ENCODE results near the gene NFIC. TPM values are rescaled to one million over a fixed set of nuclear protein-coding genes. Genes with fewer than 3 reads are reported as not detected.

NFIC gene
- total and polyA plus RNA-seq, 2 donors from 2014 or later = 20.3 to 173 TPM

DNA sequence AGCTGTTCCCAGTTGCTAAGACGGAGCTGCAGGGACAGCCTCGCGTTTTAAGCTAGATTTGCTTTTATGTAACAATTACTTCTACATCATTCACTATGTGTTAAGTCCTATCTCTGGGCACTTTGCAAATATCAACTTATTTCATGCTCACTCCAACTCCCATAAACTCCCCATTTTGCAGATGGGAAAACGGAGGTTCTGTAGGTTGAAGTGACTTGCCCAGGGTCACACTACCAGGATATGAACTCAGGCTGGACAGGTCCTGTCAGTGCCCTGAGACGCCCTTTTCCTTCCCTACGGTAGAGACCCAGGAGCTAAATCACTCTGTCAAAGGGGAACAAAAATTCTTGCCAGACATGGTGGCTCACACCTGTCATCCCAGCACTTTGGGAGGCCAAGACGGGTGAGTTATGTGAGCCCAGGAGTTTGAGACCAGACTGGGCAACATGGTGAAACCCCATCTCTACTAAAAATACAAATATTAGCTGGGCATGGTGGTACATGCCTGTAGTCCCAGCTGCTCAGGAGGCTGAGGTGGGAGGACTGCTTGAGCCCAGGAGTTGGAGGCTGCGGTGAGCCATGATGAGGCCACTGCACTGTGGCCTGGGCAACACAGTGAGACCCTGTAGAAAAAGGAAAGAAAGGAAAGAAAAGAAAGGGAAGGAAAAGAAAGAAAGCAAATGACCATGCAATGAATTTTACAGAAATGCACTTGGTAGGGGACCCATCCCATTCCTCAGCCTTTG is 14.5 kb upstream of the NFIC start:
- Histone ChIP-seq H3K9ac (ENCODE audit: low read length in 3 of 3) (no peak overlapping the region), H3K4me3 (ENCODE audit: low read length in 3 of 3) (no peak overlapping the region), H3K36me3 (ENCODE audit: control insufficient read depth in 2 of 3, insufficient read depth in 3 of 3, low read length in 3 of 3) (no peaks in the 10 kb centered on the region), H3K27me3 (ENCODE audit: control insufficient read depth, insufficient read depth, low read length) (no peaks in the 10 kb centered on the region), H3K4me1 (ENCODE audit: control insufficient read depth in 2 of 3, insufficient read depth in 2 of 3, low read depth in 1 of 3, low read length in 3 of 3) (no peaks in the 10 kb centered on the region), H3K9me3 (ENCODE audit: control insufficient read depth in 2 of 3, insufficient read depth in 1 of 3, low read length in 3 of 3) (peaks cover 0 to 4% (median 0%) of the 10 kb centered on the region in 3 donors), H3K27ac (ENCODE audit: low read depth in 2 of 2, low read length in 2 of 2) (no peak overlapping the region)
- intact Hi-C loops (cut with DNase I) = no loop called here
- peak in 1 of 5 donors; percentile 17 for DNase-seq
- TF ChIP-seq, protein P1, sequence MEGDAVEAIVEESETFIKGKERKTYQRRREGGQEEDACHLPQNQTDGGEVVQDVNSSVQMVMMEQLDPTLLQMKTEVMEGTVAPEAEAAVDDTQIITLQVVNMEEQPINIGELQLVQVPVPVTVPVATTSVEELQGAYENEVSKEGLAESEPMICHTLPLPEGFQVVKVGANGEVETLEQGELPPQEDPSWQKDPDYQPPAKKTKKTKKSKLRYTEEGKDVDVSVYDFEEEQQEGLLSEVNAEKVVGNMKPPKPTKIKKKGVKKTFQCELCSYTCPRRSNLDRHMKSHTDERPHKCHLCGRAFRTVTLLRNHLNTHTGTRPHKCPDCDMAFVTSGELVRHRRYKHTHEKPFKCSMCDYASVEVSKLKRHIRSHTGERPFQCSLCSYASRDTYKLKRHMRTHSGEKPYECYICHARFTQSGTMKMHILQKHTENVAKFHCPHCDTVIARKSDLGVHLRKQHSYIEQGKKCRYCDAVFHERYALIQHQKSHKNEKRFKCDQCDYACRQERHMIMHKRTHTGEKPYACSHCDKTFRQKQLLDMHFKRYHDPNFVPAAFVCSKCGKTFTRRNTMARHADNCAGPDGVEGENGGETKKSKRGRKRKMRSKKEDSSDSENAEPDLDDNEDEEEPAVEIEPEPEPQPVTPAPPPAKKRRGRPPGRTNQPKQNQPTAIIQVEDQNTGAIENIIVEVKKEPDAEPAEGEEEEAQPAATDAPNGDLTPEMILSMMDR (IDR thresholded peaks at IDR 0.05; ENCODE audit: borderline replicate concordance, extremely low read depth, insufficient read depth) = no peak
- no peak for FAIRE-seq

DNA sequence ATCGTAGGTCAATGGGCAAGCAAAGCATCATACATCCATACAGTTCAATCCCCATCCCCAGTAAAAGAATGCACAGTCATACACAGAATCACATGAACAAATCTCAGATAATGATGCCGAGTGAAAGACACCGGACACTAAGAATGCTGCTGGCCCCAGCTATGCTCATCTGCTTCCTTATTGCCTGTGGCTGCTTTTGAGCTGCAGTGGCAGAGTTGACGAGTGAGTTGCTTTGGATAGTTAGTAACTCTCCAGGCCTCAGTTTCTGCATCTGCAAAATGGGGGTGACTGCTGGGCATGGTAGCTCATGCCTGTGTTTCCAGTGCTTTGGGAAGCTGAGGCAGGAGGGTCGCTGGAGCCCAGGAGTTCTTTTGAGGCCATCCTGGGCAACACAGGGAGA is 12.9 kb upstream of the NFIC start:
- H3K9ac ChIP-seq (ENCODE audit: low read length in 3 of 3) = no peak overlapping the region
- H3K27ac ChIP-seq (ENCODE audit: low read depth in 2 of 2, low read length in 2 of 2) = no peak overlapping the region
- TF ChIP-seq, protein P1 (IDR thresholded peaks at IDR 0.05; ENCODE audit: borderline replicate concordance, extremely low read depth, insufficient read depth) = no peak
- intact Hi-C loops (cut with DNase I) = no loop called here
- no peak overlapping the region for H3K4me3 ChIP-seq (ENCODE audit: low read length in 3 of 3)
- DNase-seq = no peak
- no peaks in the 10 kb centered on the region for H3K4me1 ChIP-seq (ENCODE audit: control insufficient read depth in 2 of 3, insufficient read depth in 2 of 3, low read depth in 1 of 3, low read length in 3 of 3)
- H3K9me3 ChIP-seq (ENCODE audit: control insufficient read depth in 2 of 3, insufficient read depth in 1 of 3, low read length in 3 of 3) = peaks cover 0 to 4% (median 0%) of the 10 kb centered on the region in 3 donors
- no peaks in the 10 kb centered on the region for H3K27me3 ChIP-seq (ENCODE audit: control insufficient read depth, insufficient read depth, low read length)
- FAIRE-seq = no peak
- H3K36me3 ChIP-seq (ENCODE audit: control insufficient read depth in 2 of 3, insufficient read depth in 3 of 3, low read length in 3 of 3) = no peaks in the 10 kb centered on the region

DNA sequence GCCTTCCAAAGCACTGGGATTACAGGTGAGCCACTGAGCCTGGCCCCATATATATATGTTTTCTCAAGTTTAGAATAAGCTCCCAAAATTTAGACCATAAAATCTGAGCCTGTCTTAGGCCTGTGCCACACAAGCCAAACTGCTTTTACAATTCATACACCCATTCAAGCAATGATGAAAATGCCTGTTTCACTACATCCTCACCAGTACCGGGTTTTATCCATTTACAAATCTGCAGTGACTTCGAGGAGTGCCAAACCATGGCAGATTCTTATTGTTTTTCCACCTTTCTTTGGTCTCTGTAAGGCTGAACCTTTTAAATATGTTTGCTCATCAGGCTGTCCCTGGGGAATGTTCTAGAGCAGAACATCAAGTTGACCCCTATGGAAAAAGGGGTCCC is 9.6 kb upstream of the NFIC start:
- Histone ChIP-seq H3K9ac (ENCODE audit: low read length in 3 of 3) (no peak overlapping the region), H3K4me1 (ENCODE audit: control insufficient read depth in 2 of 3, insufficient read depth in 2 of 3, low read depth in 1 of 3, low read length in 3 of 3) (peaks cover 0 to 9% (median 5%) of the 10 kb centered on the region in 3 donors), H3K36me3 (ENCODE audit: control insufficient read depth in 2 of 3, insufficient read depth in 3 of 3, low read length in 3 of 3) (no peaks in the 10 kb centered on the region), H3K27me3 (ENCODE audit: control insufficient read depth, insufficient read depth, low read length) (no peaks in the 10 kb centered on the region), H3K27ac (ENCODE audit: low read depth in 2 of 2, low read length in 2 of 2) (no peak overlapping the region), H3K4me3 (ENCODE audit: low read length in 3 of 3) (no peak overlapping the region), H3K9me3 (ENCODE audit: control insufficient read depth in 2 of 3, insufficient read depth in 1 of 3, low read length in 3 of 3) (peaks cover 0 to 4% (median 0%) of the 10 kb centered on the region in 3 donors)
- intact Hi-C loops (cut with DNase I) = no loop called here
- DNase-seq = no peak
- no peak for FAIRE-seq
- TF ChIP-seq, protein P1 (IDR thresholded peaks at IDR 0.05; ENCODE audit: borderline replicate concordance, extremely low read depth, insufficient read depth) = no peak

All from kidney (tissue), 14 donors.